ENCODE data around the gene VAMP5.

The VAMP5 gene, protein sequence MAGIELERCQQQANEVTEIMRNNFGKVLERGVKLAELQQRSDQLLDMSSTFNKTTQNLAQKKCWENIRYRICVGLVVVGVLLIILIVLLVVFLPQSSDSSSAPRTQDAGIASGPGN

DNA sequence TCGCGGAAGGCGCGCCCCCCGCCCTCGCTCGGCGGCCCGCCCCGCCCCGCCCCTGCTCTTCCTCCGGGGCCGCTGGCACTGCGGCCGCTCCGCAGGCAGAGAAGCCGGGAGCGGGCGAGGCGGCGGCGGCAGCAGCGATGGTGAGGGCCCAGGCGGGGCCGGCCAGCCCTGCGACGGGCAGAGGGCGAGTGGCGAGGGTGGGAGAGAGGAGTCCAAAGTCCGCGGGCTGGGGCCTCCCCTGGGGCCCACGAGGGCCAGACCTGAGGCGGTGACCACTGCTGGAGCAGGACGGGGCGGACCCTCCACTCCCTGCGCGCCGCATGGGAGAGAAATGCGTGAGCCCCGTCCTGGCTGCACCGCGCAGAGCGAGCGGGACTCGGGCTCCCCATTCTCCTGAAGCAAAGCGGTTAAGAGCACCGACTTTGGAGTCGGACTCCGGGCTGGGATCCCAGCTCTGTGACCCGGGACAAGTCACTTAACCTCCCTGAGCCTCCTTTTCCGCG is at the start of gene VAMP5:
Gene VAMP5, plus strand, starts transcription at position 78 of the 503 bp plus-strand sequence. Its CDS starts 60 bp downstream, at position 138.
- Histone ChIP-seq H3K27ac (ENCODE audit: low read depth, low read length) (peak within 1 kb of the TSS; percentile 92), H3K9me3 (ENCODE audit: control insufficient read depth in 5 of 5, low read length in 5 of 5) (no peaks in the 10 kb centered on the region), H3K27me3 (ENCODE audit: control insufficient read depth in 5 of 5, insufficient read depth in 4 of 5, low read length in 5 of 5) (no peaks in the 10 kb centered on the region), H3K9ac (ENCODE audit: low read length in 5 of 5) (peak within 1 kb of the TSS; percentile 35 to 84 (median 79)), H3K4me1 (ENCODE audit: control insufficient read depth in 5 of 5, insufficient read depth in 5 of 5, low read length in 5 of 5) (peaks cover 14 to 75% (median 58%) of the 10 kb centered on the region in 5 donors), H3K36me3 (ENCODE audit: control insufficient read depth in 5 of 5, insufficient read depth in 5 of 5, low read length in 5 of 5) (peaks cover 0 to 4% (median 0%) of the 10 kb centered on the region in 5 donors), H3K4me3 (ENCODE audit: low read depth in 1 of 5, low read length in 5 of 5) (peak within 1 kb of the TSS; percentile 68 to 82 (median 79))

DNA sequence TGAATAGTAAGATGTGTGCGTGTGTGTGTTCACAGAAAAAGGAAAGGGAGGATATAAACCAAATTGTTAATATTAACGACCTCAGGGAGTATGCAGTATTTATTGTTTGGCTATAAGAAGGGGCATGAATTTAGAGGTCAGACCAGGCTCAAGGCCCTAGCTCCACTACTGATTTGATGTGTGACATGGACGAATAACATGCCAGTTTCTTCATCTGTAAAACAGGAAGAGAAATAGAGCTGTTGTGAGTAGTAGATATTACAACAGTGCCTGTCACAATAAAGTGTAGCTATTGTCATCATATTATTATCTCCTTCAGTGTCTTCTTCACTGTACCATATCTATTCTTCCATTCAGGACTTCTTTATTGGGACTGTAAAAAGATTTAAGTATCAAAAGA is 49.4 kb upstream of the VAMP5 start:
- Histone ChIP-seq H3K4me1 (ENCODE audit: control insufficient read depth in 5 of 5, insufficient read depth in 5 of 5, low read length in 5 of 5) (peaks cover 3 to 20% (median 18%) of the 10 kb centered on the region in 5 donors), H3K27me3 (ENCODE audit: control insufficient read depth in 5 of 5, insufficient read depth in 4 of 5, low read length in 5 of 5) (no peaks in the 10 kb centered on the region), H3K36me3 (ENCODE audit: control insufficient read depth in 5 of 5, insufficient read depth in 5 of 5, low read length in 5 of 5) (no peaks in the 10 kb centered on the region), H3K27ac (ENCODE audit: low read depth, low read length) (no peak overlapping the region), H3K4me3 (ENCODE audit: low read depth in 1 of 5, low read length in 5 of 5) (no peak overlapping the region), H3K9ac (ENCODE audit: low read length in 5 of 5) (peak overlapping the region in 1 of 5 donors; percentile 4), H3K9me3 (ENCODE audit: control insufficient read depth in 5 of 5, low read length in 5 of 5) (no peaks in the 10 kb centered on the region)

DNA sequence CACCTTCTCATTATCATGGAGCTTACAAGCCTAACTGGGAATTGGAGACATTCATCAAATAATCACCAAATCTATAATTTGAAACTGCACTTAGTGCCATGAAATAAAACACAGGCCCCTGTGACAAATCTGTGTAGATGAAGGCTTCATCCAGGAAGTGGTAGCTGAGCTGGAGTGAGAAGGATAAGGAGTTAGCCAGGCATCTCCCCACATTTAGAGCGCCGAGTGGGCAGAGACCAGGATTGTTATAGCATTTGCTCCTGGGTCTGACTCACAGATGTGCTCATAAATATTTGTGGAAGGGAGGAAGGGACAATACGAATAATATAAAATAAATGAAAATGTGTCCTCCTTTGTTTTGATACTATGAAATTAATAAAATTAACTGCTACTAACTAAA is 47.8 kb upstream of the VAMP5 start:
- H3K9ac ChIP-seq (ENCODE audit: low read length in 5 of 5): no peak overlapping the region
- no peak overlapping the region for H3K27ac ChIP-seq (ENCODE audit: low read depth, low read length)

DNA sequence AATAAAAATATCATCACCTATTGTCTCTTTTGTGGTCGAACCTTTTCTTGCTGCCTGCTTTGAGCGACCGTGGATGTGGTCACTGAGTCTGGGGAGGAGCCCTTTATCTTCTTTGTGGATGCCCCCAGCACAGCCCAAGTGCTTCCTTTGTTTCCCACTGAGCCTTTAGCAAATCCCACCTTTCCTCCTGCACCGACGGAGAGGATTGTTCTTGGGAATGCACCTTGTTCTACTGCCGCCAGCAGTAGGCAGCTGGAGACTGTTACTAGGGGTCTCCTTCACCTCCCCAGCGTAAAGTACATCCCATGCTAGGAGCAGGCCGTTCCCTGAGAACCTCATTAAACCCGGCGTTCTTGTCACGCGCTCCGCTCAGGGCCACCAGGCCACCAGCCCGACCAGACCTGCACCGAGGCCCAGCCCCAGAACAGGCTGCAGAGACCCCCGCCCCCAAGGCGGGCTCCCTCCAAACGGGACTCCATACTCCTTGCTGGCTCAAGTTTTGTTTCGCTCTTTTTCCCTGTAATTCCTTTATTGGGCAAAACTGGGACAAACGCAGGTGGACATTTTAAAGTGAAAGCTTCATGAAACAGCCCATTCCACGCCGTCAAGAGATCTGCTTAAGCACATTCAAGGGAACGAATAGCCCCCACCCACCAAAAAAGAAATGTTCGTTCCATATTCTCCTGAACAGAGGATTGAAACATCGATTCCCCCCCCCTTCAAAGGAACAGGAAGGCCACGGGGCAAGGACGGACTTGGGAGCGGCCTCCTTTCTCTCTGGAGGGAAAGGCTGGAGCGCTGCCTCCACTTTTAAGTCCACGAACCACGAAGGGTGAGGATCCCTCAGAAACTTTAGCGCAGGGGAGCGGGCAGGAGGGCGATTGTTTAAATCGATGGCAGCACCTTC is 46.4 kb upstream of the VAMP5 start:
- Histone ChIP-seq H3K36me3 (ENCODE audit: control insufficient read depth in 5 of 5, insufficient read depth in 5 of 5, low read length in 5 of 5) (peaks cover 17 to 21% (median 20%) of the 10 kb centered on the region in 5 donors), H3K27ac (ENCODE audit: low read depth, low read length) (peak overlapping the region; percentile 99), H3K9me3 (ENCODE audit: control insufficient read depth in 5 of 5, low read length in 5 of 5) (no peaks in the 10 kb centered on the region), H3K4me3 (ENCODE audit: low read depth in 1 of 5, low read length in 5 of 5) (peak overlapping the region; percentile 78 to 97 (median 93)), H3K4me1 (ENCODE audit: control insufficient read depth in 5 of 5, insufficient read depth in 5 of 5, low read length in 5 of 5) (peaks cover 3 to 45% (median 38%) of the 10 kb centered on the region in 5 donors), H3K9ac (ENCODE audit: low read length in 5 of 5) (peak overlapping the region; percentile 87 to 99 (median 96)), H3K27me3 (ENCODE audit: control insufficient read depth in 5 of 5, insufficient read depth in 4 of 5, low read length in 5 of 5) (no peaks in the 10 kb centered on the region)

More for the DNA sequence above, 47.8 kb upstream of the VAMP5 start:
- Histone ChIP-seq H3K9me3 (ENCODE audit: control insufficient read depth in 5 of 5, low read length in 5 of 5) (no peaks in the 10 kb centered on the region), H3K4me3 (ENCODE audit: low read depth in 1 of 5, low read length in 5 of 5) (no peak overlapping the region), H3K36me3 (ENCODE audit: control insufficient read depth in 5 of 5, insufficient read depth in 5 of 5, low read length in 5 of 5) (peaks cover 4 to 7% (median 7%) of the 10 kb centered on the region in 5 donors), H3K27me3 (ENCODE audit: control insufficient read depth in 5 of 5, insufficient read depth in 4 of 5, low read length in 5 of 5) (no peaks in the 10 kb centered on the region), H3K4me1 (ENCODE audit: control insufficient read depth in 5 of 5, insufficient read depth in 5 of 5, low read length in 5 of 5) (peaks cover 3 to 36% (median 33%) of the 10 kb centered on the region in 5 donors)

DNA sequence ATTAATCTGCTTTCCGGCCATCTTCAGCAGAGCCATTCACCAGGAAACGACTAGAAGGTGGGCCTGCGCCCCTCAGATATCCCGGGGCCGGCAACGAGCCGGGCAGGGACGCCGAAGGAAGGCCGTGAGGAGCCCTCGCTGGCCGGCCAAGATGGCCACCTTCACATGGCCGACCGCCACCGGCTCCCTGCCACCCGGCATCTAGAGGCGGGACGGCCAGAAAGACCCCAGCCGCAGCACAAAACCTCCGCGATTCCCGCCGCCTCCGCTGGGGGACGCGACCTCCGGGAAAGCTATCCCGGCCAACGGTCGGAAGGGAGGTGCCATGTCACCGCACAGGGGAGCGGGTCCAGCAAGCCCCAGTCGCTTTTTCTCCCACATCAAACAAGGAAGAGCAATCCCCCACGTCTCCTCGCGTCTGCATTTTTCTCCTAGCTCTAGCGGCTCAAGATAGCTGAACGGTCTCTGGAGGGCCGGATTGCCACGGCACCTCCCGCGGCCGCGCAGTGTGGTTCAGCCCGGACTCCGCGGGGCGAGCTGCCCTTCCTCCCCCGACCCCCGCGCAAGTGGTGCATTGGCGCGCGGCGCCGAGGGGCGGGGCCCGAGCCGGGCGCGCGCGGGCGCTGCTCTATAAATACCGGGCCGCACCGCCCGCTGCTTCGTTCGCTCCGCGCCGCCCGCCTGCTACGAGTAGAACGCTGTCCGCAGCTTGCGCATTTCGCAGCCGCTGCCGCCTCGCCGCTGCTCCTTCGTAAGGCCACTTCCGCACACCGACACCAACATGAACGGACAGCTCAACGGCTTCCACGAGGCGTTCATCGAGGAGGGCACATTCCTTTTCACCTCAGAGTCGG is 45.5 kb upstream of the VAMP5 start, which contains the start of gene MAT2A:
Gene MAT2A, plus strand, starts transcription at position 662 of the 854 bp plus-strand sequence. Its CDS starts 120 bp downstream, at position 782.
- H3K27ac ChIP-seq (ENCODE audit: low read depth, low read length): peak within 1 kb of the TSS; percentile 99
- H3K4me1 ChIP-seq (ENCODE audit: control insufficient read depth in 5 of 5, insufficient read depth in 5 of 5, low read length in 5 of 5): peaks cover 3 to 48% (median 38%) of the 10 kb centered on the region in 5 donors
- peak within 1 kb of the TSS; percentile 87 to 99 (median 96) for H3K9ac ChIP-seq (ENCODE audit: low read length in 5 of 5)
- peaks cover 22 to 30% (median 25%) of the 10 kb centered on the region in 5 donors for H3K36me3 ChIP-seq (ENCODE audit: control insufficient read depth in 5 of 5, insufficient read depth in 5 of 5, low read length in 5 of 5)
- H3K9me3 ChIP-seq (ENCODE audit: control insufficient read depth in 5 of 5, low read length in 5 of 5): no peaks in the 10 kb centered on the region
- peak within 1 kb of the TSS; percentile 78 to 97 (median 93) for H3K4me3 ChIP-seq (ENCODE audit: low read depth in 1 of 5, low read length in 5 of 5)
- no peaks in the 10 kb centered on the region for H3K27me3 ChIP-seq (ENCODE audit: control insufficient read depth in 5 of 5, insufficient read depth in 4 of 5, low read length in 5 of 5)

DNA sequence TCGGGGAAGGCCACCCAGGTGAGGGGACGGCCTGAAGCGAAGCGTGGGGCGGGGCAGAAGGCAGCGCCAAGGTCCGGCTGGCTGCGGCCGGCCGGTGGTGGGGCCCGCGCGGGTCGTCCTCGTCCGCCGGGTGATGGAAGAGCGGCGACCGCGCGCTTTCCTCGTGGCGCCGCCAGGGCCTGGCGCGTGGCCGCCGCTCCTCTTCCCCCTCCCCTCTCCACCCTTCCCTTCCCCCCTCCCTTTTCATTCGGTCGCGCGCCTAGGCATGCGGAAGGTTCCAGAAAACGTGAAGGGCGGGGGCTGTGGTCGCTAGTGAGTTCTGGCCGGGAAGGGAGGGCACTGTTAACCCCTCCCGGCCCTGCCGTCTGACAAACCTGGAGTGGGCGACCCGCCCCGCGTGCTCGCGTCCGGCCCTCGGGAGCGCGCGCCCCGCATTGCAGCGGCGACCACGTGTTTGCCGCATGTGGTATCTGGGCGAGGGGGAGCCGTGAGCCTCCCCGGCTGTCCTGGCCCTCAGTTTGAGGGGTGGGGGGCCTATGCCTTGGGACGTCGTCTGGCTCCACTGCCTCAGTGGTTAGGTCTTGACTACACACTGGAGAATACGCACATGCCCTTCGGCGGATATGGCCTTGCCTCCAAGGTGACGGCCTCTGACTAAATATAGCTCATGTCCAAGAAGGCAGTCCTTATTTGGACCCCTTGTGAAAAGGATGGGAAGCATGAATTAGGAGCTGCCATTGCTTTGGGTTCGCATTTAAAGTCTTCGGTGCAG is 44.7 kb upstream of the VAMP5 start:
- no peaks in the 10 kb centered on the region for H3K9me3 ChIP-seq (ENCODE audit: control insufficient read depth in 5 of 5, low read length in 5 of 5)
- peak overlapping the region; percentile 99 for H3K27ac ChIP-seq (ENCODE audit: low read depth, low read length)
- peaks cover 3 to 48% (median 38%) of the 10 kb centered on the region in 5 donors for H3K4me1 ChIP-seq (ENCODE audit: control insufficient read depth in 5 of 5, insufficient read depth in 5 of 5, low read length in 5 of 5)
- peak overlapping the region; percentile 78 to 97 (median 87) for H3K4me3 ChIP-seq (ENCODE audit: low read depth in 1 of 5, low read length in 5 of 5)
- H3K36me3 ChIP-seq (ENCODE audit: control insufficient read depth in 5 of 5, insufficient read depth in 5 of 5, low read length in 5 of 5): peaks cover 27 to 38% (median 32%) of the 10 kb centered on the region in 5 donors
- peak overlapping the region; percentile 57 to 99 (median 93) for H3K9ac ChIP-seq (ENCODE audit: low read length in 5 of 5)
- no peaks in the 10 kb centered on the region for H3K27me3 ChIP-seq (ENCODE audit: control insufficient read depth in 5 of 5, insufficient read depth in 4 of 5, low read length in 5 of 5)

DNA sequence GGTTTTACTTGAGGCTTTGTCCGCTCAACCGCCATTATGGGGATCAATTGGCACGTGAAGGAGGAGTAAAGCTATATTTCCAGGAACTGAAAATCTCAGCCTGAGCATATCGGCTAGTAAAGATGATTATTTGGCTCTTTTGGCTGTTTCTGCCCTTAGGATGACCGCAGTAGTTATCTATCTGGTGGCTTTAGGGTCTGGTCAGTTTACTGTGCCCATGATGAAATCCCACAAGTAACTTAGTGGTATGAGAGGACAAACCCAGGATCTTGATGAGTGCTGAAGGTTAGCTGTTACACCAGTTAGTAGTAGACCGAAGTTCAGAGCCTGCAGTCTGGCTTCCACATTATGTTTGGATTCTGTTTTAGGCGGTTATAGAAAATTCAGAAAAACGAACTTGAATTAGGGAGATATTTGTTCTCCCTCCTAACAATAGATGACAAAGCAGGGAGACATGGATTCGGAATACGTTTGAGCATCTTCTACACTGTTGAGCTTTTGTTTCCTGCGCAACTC is 44.0 kb upstream of the VAMP5 start:
- peak overlapping the region; percentile 99 for H3K27ac ChIP-seq (ENCODE audit: low read depth, low read length)
- no peaks in the 10 kb centered on the region for H3K27me3 ChIP-seq (ENCODE audit: control insufficient read depth in 5 of 5, insufficient read depth in 4 of 5, low read length in 5 of 5)
- H3K4me3 ChIP-seq (ENCODE audit: low read depth in 1 of 5, low read length in 5 of 5): peak overlapping the region; percentile 78 to 97 (median 87)
- peaks cover 3 to 48% (median 38%) of the 10 kb centered on the region in 5 donors for H3K4me1 ChIP-seq (ENCODE audit: control insufficient read depth in 5 of 5, insufficient read depth in 5 of 5, low read length in 5 of 5)
- H3K9ac ChIP-seq (ENCODE audit: low read length in 5 of 5): peak overlapping the region; percentile 32 to 99 (median 93)
- peaks cover 31 to 44% (median 35%) of the 10 kb centered on the region in 5 donors for H3K36me3 ChIP-seq (ENCODE audit: control insufficient read depth in 5 of 5, insufficient read depth in 5 of 5, low read length in 5 of 5)
- no peaks in the 10 kb centered on the region for H3K9me3 ChIP-seq (ENCODE audit: control insufficient read depth in 5 of 5, low read length in 5 of 5)

DNA sequence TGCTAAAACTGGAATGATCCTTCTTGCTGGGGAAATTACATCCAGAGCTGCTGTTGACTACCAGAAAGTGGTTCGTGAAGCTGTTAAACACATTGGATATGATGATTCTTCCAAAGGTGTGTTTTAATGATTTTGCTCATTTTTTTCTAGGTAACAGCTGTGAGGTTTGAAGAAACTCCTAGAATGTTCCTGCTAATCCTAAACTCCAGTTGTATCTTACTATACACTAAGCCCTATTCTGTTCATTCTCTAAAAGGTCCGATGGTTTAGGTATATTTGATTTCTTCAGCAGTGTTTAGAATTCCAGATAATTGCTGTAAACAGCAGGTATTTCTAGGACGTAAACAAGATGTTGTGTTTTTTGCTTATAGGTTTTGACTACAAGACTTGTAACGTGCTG is 43.0 kb upstream of the VAMP5 start:
- peak overlapping the region; percentile 99 for H3K27ac ChIP-seq (ENCODE audit: low read depth, low read length)
- peaks cover 40 to 55% (median 42%) of the 10 kb centered on the region in 5 donors for H3K36me3 ChIP-seq (ENCODE audit: control insufficient read depth in 5 of 5, insufficient read depth in 5 of 5, low read length in 5 of 5)
- H3K4me3 ChIP-seq (ENCODE audit: low read depth in 1 of 5, low read length in 5 of 5): peak overlapping the region; percentile 78 to 97 (median 87)
- H3K9ac ChIP-seq (ENCODE audit: low read length in 5 of 5): peak overlapping the region in 2 of 5 donors; percentile 18 to 96
- peaks cover 3 to 48% (median 38%) of the 10 kb centered on the region in 5 donors for H3K4me1 ChIP-seq (ENCODE audit: control insufficient read depth in 5 of 5, insufficient read depth in 5 of 5, low read length in 5 of 5)
- no peaks in the 10 kb centered on the region for H3K9me3 ChIP-seq (ENCODE audit: control insufficient read depth in 5 of 5, low read length in 5 of 5)
- H3K27me3 ChIP-seq (ENCODE audit: control insufficient read depth in 5 of 5, insufficient read depth in 4 of 5, low read length in 5 of 5): no peaks in the 10 kb centered on the region
